Measurements from ENCODE around the gene TIMMDC1. TPM values are rescaled to one million over a fixed set of nuclear protein-coding genes. Genes with fewer than 3 reads are reported as not detected.

TIMMDC1 gene
- total RNA-seq, 1 experiment from 2014 or later = 96.7 TPM

GRCh38 chr3:119547227-119547626, 48.9 kb downstream of the TIMMDC1 start:
- TF ChIP-seq CTCF (conservative IDR thresholded peaks at IDR 0.05; ENCODE audit: low read depth, low read length) (no peak), EZH2 (IDR thresholded peaks at IDR 0.05; ENCODE audit: borderline replicate concordance, low read depth, low read length, poor library complexity, severe bottlenecking) (no peak)
- H3K36me3 ChIP-seq (ENCODE audit: insufficient read depth, low read length, poor library complexity, severe bottlenecking) = no peaks in the 10 kb centered on the region
- H3K27ac ChIP-seq (ENCODE audit: low read depth, low read length, poor library complexity, severe bottlenecking) = no peak overlapping the region
- no peak for DNase-seq (ENCODE audit: low spot score)
- intact Hi-C loops (cut with micrococcal nuclease; ENCODE audit: unreplicated experiment) = no loop called here
- no peaks in the 10 kb centered on the region for H3K4me1 ChIP-seq (ENCODE audit: insufficient read depth, low read length, poor library complexity, severe bottlenecking)
- BruUV-seq (replicated peaks) = no TSS peak
- POLR2A ChIA-PET (ENCODE audit: low non-redundant PET) = no interaction called here
- H3K4me3 ChIP-seq (ENCODE audit: low read depth, low read length, poor library complexity, severe bottlenecking) = no peak overlapping the region
- H3K9me3 ChIP-seq (ENCODE audit: low read depth, low read length, poor library complexity, severe bottlenecking) = no peaks in the 10 kb centered on the region
- CTCF ChIA-PET = no interaction called here
- no peaks in the 10 kb centered on the region for H3K27me3 ChIP-seq (replicated peaks; ENCODE audit: insufficient read depth, low read depth, low read length, poor library complexity)

- CTCF ChIA-PET = no interaction called here
- Histone ChIP-seq H3K36me3 (ENCODE audit: insufficient read depth, low read length, poor library complexity, severe bottlenecking) (no peaks in the 10 kb centered on the region), H3K4me1 (ENCODE audit: insufficient read depth, low read length, poor library complexity, severe bottlenecking) (no peaks in the 10 kb centered on the region), H3K27ac (ENCODE audit: low read depth, low read length, poor library complexity, severe bottlenecking) (no peak overlapping the region), H3K4me3 (ENCODE audit: low read depth, low read length, poor library complexity, severe bottlenecking) (no peak overlapping the region), H3K9me3 (ENCODE audit: low read depth, low read length, poor library complexity, severe bottlenecking) (no peaks in the 10 kb centered on the region), H3K27me3 (replicated peaks; ENCODE audit: insufficient read depth, low read depth, low read length, poor library complexity) (no peaks in the 10 kb centered on the region)
- POLR2A ChIA-PET (ENCODE audit: low non-redundant PET) = no interaction called here
- no peak for DNase-seq (ENCODE audit: low spot score)
- intact Hi-C loops (cut with micrococcal nuclease; ENCODE audit: unreplicated experiment) = no loop called here
- TF ChIP-seq EZH2 (IDR thresholded peaks at IDR 0.05; ENCODE audit: borderline replicate concordance, low read depth, low read length, poor library complexity, severe bottlenecking) (no peak), CTCF (conservative IDR thresholded peaks at IDR 0.05; ENCODE audit: low read depth, low read length) (no peak)
- no TSS peak for BruUV-seq (replicated peaks)
Observed at GRCh38 chr3:119548341-119548740, 50.0 kb downstream of the TIMMDC1 start.

DNA sequence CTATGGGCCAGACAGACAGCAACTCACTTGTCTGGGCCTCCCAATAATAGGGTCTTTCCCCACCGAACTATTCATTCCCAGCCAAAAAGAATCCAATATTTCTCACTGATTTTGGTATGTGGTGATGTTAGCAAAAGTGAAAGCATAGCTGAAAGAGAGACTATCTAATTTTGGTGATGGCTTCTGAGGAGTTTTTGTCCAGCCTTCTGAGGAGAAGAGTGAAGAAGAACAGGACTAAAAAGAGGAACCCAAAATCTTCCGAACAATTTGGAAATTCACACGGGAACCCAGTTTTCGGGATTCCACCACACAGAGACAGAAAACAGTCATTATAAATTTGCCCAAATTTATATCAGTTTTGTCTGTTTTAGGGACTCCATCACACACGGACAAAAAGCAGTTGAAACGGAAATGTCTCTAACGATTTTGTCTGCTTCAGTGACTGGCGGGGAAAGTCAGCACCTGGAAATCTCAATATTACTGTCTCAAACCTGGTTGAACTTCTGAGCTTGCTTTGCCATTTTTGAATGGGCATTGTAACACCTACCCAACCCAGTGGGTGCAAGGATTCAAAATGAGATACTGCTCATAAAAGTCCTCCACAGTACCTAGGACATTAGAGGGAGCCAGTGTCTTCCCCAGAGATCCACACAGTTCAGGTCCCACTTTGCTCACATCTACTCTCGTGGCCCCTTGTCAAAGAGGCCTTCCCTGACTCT, 52.0 kb downstream of the TIMMDC1 start:
- POLR2A ChIA-PET (ENCODE audit: low non-redundant PET) = no interaction called here
- Histone ChIP-seq H3K4me1 (ENCODE audit: insufficient read depth, low read length, poor library complexity, severe bottlenecking) (no peaks in the 10 kb centered on the region), H3K4me3 (ENCODE audit: low read depth, low read length, poor library complexity, severe bottlenecking) (no peak overlapping the region), H3K27ac (ENCODE audit: low read depth, low read length, poor library complexity, severe bottlenecking) (no peak overlapping the region), H3K9me3 (ENCODE audit: low read depth, low read length, poor library complexity, severe bottlenecking) (no peaks in the 10 kb centered on the region), H3K36me3 (ENCODE audit: insufficient read depth, low read length, poor library complexity, severe bottlenecking) (no peaks in the 10 kb centered on the region), H3K27me3 (replicated peaks; ENCODE audit: insufficient read depth, low read depth, low read length, poor library complexity) (no peaks in the 10 kb centered on the region)
- no TSS peak for BruUV-seq (replicated peaks)
- no peak for TF ChIP-seq EZH2 (IDR thresholded peaks at IDR 0.05; ENCODE audit: borderline replicate concordance, low read depth, low read length, poor library complexity, severe bottlenecking)
- TF ChIP-seq CTCF (conservative IDR thresholded peaks at IDR 0.05; ENCODE audit: low read depth, low read length) = no peak
- DNase-seq (ENCODE audit: low spot score) = no peak
- intact Hi-C loops (cut with micrococcal nuclease; ENCODE audit: unreplicated experiment) = no loop called here
- CTCF ChIA-PET = no interaction called here

Data from A673 (cell line).